RPMI8226 (cell line): ENCODE data around the gene LMO7.

Experiments
- DNase-seq: peaks from one replicate; pipeline ENCODE4 v3.0.0-alpha.2; 2015

Gene LMO7

GRCh38 chr13:75904012-75904411 is 267.9 kb downstream of the LMO7 start:
- DNase-seq: no peak

DNA sequence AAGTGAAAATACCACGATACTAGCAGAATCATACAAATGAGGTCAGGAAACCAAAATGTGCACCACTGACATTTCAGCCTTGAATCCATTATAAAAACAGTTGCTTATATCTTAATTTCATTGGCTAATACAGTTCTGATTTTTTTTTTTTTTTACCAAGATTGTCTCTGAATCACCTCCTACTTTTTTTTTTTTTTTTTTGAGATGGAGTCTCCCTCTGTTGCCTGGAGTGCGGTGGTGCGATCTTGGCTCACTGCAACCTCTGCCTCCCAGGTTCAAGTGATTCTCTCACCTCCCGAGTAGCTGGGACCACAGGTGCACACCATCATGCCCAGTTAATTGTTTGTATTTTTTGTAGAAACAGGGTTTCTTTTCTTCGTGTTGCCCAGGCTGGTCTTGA is 270.2 kb downstream of the LMO7 start:
- DNase-seq: no peak

DNA sequence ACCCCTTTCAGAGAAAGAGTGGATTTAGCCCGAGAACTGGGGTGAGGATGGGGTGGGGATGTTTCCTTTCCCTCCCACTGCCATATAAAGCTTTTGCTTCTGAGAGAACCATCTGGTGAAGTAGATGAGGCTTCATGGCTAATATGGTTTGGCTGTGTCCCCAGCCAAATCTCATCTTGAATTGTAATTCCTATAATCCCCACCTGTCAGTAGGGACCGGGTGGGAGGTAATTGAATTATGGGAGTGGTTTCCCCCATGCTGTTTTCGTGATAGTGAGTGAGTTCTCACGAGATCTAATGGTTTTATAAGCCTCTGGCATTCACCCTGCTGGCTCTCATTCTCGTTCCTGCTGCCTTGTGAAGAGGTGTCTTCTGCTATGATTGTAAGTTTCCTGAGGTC is 270.9 kb downstream of the LMO7 start:
- DNase-seq: no peak

- DNase-seq: no peak
Observed at GRCh38 chr13:75908141-75908540, 272.0 kb downstream of the LMO7 start.
